ENCODE results near the gene CCL26. TPM values are rescaled to one million over a fixed set of nuclear protein-coding genes. Genes with fewer than 3 reads are reported as not detected.

The CCL26 gene
- total RNA-seq, 1 donor from 2014 or later, result not detected

DNA sequence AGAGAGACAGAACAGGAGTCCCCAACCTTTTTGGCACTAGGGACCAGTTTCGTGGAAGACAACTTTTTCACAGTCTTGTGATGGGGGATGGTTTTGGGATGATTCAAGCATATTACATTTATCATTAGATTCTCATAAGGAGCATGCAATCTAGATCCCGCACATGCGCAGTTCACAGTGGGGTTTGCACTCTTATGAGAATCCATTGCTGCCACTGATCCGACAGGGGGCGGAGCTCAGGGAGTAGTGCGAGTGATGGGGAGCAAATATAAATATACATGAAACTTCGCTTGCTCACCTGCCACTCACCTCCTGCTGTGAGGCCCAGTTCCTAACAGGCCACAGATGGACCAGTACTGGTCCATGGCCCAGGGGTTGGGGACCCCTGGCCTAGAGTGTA, 14.2 kb downstream of the CCL26 start:
- Mint-ChIP-seq H3K36me3 (ENCODE audit: low read depth) (no peaks in the 10 kb centered on the region), H3K4me3 (no peak overlapping the region), H3K27ac (no peak overlapping the region), H3K9me3 (no peaks in the 10 kb centered on the region), H3K4me1 (peaks cover 6% of the 10 kb centered on the region), H3K27me3 (no peaks in the 10 kb centered on the region)
- ChIA-PET CTCF (no interaction called here), POLR2A (no interaction called here)
- DNase-seq (no peak), ATAC-seq (ENCODE audit: low read depth) (no peak)
- intact Hi-C loops (cut with micrococcal nuclease), result no loop called here
- TF ChIP-seq, protein P1, sequence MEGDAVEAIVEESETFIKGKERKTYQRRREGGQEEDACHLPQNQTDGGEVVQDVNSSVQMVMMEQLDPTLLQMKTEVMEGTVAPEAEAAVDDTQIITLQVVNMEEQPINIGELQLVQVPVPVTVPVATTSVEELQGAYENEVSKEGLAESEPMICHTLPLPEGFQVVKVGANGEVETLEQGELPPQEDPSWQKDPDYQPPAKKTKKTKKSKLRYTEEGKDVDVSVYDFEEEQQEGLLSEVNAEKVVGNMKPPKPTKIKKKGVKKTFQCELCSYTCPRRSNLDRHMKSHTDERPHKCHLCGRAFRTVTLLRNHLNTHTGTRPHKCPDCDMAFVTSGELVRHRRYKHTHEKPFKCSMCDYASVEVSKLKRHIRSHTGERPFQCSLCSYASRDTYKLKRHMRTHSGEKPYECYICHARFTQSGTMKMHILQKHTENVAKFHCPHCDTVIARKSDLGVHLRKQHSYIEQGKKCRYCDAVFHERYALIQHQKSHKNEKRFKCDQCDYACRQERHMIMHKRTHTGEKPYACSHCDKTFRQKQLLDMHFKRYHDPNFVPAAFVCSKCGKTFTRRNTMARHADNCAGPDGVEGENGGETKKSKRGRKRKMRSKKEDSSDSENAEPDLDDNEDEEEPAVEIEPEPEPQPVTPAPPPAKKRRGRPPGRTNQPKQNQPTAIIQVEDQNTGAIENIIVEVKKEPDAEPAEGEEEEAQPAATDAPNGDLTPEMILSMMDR (IDR thresholded peaks at IDR 0.05), result no peak

DNA sequence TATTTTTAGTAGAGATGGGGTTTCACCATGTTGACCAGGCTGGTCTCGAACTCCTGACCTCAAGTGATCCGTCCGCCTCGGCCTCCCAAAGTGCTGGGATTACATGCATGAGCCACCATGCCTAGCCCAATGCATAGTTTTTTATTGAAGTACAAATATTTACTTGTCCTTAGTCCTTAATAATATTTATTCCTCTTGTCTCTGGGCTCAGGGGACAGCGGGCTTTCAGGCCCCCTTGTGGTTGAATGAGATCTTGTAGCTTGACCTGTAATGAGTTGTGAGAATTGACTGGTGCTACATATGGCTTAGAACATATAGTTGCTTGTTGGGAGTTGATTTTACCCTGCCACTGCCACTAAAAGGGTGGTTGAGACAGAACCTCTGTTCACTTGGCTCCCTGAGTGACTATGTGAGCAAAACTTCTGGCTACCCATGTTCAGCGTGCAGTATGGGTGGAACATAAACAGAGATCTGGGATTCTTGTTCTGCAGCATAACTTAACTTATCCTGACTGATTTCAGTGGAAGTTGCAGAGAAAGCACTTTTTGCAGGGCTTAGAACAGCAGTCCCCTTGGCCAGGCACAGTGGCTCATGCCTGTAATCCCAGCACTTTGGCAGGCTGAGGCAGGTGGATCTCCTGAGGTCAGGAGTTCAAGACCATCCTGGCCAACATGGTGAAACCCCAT, 14.9 kb downstream of the CCL26 start:
- ATAC-seq (ENCODE audit: low read depth) (peak; percentile 37), DNase-seq (no peak)
- TF ChIP-seq, protein P1 (IDR thresholded peaks at IDR 0.05), result no peak
- H3K27me3 Mint-ChIP-seq, result no peaks in the 10 kb centered on the region
- peaks cover 3% of the 10 kb centered on the region for H3K4me1 Mint-ChIP-seq
- H3K9me3 Mint-ChIP-seq, result no peaks in the 10 kb centered on the region
- intact Hi-C loops (cut with micrococcal nuclease), result no loop called here
- POLR2A ChIA-PET, result interaction anchor here (0.6 kb wide), 2 partner anchors 18 to 31 kb away, joined by 3 read pairs; no protein-coding TSS in a partner anchor
- H3K27ac Mint-ChIP-seq, result no peak overlapping the region
- no peak overlapping the region for H3K4me3 Mint-ChIP-seq
- CTCF ChIA-PET, result interaction anchor here (0.7 kb wide), 1 partner anchor 292 kb away, joined by 3 read pairs; no protein-coding TSS in a partner anchor
- no peaks in the 10 kb centered on the region for H3K36me3 Mint-ChIP-seq (ENCODE audit: low read depth)

DNA sequence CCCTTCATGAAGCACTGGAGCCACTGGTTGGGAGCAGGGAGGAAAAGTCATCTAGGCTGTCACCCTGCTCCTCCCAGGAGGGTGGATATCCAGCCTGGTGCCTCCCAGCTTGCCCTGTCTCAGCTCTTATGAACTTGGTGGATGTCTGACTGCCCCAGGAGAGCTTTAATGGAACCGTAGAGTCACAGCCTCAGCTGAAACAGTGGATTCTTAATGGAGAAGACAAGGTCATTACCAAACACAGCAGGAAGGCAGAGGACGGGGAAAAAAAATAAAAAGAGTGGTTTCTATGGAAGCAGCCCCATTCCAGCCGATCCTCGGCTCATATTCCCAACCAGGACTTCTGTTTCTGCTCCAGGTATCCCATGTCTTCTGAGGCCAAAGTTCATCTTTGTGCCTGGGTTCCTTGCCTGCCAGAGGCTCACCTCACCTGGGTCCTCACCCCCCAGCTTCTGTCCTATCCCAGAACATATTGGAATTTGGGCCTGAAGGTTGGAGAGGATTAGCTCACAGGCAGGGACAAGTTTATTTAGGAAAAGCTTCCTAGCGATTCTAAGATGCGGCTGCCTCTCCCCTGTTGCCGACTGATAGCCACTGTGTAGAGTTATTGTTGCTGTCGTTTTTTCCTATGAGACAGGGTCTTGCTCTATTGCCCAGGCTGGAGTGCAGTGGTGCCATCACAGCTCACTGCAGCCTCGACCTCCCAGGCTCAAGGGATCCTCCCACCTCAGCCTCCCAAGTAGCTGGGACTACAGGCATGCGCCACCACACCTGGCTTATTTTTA, 15.6 kb downstream of the CCL26 start:
- CTCF ChIA-PET, result no interaction called here
- Mint-ChIP-seq H3K27ac (no peak overlapping the region), H3K4me1 (peaks cover 3% of the 10 kb centered on the region), H3K27me3 (no peaks in the 10 kb centered on the region), H3K4me3 (no peak overlapping the region), H3K36me3 (ENCODE audit: low read depth) (no peaks in the 10 kb centered on the region), H3K9me3 (no peaks in the 10 kb centered on the region)
- intact Hi-C loops (cut with micrococcal nuclease), result no loop called here
- ATAC-seq (ENCODE audit: low read depth) (no peak), DNase-seq (no peak)
- TF ChIP-seq, protein P1 (IDR thresholded peaks at IDR 0.05), result no peak
- POLR2A ChIA-PET, result interaction anchor here (0.7 kb wide), 1 partner anchor 60 kb away, joined by 6 read pairs; no protein-coding TSS in a partner anchor

DNA sequence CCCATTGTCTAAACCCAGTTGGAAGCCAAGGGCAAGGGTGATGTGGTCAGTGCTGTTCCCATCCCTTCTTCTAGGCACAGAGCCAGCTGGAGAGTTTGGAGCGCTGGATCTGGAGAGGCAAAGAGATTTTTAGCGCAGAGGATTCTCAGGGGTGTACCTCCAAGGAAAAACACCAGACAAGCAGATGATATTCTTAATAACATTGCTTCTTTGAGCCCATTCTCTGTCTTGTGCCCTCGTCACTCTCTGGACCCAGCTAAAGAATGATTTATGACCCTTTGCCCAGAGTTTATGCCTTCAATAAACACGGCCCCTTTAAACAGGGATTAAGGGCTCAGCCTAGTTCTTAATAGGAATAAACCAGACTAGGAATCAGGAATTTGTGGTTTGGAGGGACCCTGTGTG, 28.6 kb downstream of the CCL26 start:
- Mint-ChIP-seq H3K4me1 (peaks cover 35% of the 10 kb centered on the region), H3K36me3 (ENCODE audit: low read depth) (peaks cover 2% of the 10 kb centered on the region), H3K27me3 (no peaks in the 10 kb centered on the region), H3K4me3 (no peak overlapping the region), H3K9me3 (no peaks in the 10 kb centered on the region), H3K27ac (no peak overlapping the region)
- ChIA-PET CTCF (no interaction called here), POLR2A (interaction anchor here (0.6 to 1.2 kb wide), 2 partner anchors 81 to 1658 kb away, joined by 3 to 7 read pairs; no protein-coding TSS in a partner anchor)
- ATAC-seq (ENCODE audit: low read depth), result no peak
- TF ChIP-seq, protein P1 (IDR thresholded peaks at IDR 0.05), result no peak
- intact Hi-C loops (cut with micrococcal nuclease), result no loop called here
- no peak for DNase-seq
